Ureter (tissue), 1 donor: Measurements from ENCODE around the gene FUT7. TPM values are rescaled to one million over a fixed set of nuclear protein-coding genes. Genes with fewer than 3 reads are reported as not detected.

ENCODE experiments used
- DNase-seq: peaks from one replicate; pipeline ENCODE4 v3.0.0-alpha.2; 2020; ENCODE audit warnings: low spot score
- total RNA-seq: library from RNA; stranded (reverse); gene quantifications from one replicate; pipeline ENCODE4 v1.2.4, GENCODE V29; 2023
- donor health status: DM: yes; HTN: yes; CAD: no.

The FUT7 gene
- total RNA-seq, 1 donor from 2014 or later: not detected

DNA sequence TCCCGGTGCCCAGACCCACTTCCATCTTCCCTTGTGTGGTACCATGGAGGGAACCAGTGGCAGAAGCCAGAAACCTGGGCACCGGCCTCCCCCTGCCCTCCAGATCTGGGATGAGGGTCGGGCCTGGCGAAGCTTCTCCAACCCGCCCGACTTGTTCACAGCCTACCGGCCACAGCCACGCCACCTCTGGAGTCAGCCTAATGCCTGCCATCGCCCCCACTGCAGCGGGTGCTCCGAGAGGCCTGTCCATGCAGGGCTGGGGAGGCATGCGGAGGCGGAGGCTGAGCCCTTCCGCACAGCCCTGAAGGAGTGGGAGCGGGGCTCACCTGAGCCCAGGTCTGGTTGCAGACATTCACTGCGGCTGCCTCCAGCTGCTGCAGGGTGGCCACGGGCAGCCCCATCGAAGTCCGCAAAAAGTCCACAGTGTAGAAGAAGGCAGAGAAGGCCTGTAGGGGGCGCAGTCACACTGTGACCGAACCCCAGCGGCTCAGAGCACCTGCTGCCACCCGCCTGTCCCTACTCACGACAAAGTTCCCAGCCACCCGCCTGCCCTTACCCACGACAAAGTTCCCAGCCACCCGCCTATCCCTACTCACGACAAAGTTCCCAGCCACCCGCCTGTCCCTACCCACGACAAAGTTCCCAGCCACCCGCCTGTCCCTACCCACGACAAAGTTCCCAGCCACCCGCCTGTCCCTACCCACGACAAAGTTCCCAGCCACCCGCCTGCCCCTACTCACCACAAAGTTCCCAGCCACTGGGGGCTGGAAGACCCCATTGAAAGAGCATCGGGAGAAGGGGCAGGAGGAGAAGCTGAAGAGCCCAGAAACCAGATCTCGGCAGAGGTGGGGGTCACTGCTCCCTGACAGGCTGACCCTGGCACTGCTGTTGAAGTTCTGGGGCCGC, 17.9 kb upstream of the FUT7 start:
- no peak for DNase-seq

DNA sequence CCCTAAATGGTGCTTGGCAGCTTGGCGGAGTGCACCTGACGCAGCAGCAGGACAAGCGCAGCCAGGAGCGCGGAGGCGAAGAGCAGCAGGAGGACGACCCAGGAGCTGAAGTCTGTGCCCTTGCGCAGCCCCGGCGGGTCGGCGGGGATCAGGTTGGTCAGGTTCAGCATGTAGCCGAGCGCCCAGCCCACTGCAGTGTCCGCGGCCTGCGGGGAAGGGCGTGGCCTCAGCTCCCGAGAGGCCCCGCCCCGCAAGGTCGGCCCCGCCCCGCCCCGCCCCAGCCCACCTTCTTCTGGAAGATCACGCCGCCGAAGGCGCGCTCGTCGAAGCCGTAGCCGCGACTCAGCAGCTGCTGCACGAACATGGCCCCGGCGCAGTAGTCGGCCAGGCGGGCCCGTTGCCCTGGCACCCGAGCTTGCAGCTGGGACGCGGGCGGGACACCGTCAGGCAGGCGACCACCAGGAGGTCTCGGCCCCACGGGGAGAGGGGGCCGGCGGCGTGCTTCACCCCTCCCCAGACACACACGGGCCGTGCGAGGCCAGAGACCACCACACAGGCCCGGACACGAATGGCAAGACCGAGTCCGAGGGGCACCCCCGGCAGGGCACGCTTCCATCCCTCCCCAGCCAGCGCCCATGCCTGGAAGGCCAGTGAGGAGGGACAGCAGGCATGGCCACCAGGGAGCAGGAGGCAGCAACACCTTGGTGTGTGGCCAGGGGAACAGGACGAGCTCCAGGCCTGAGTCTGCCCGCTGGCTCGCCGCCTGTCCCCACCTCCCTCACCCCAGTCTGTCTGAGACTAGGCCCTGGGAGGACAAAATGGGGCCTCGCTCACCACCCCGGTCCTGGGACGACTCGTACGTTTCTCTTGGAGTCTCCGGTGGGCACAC, 17.0 kb upstream of the FUT7 start:
- DNase-seq: no peak

DNA sequence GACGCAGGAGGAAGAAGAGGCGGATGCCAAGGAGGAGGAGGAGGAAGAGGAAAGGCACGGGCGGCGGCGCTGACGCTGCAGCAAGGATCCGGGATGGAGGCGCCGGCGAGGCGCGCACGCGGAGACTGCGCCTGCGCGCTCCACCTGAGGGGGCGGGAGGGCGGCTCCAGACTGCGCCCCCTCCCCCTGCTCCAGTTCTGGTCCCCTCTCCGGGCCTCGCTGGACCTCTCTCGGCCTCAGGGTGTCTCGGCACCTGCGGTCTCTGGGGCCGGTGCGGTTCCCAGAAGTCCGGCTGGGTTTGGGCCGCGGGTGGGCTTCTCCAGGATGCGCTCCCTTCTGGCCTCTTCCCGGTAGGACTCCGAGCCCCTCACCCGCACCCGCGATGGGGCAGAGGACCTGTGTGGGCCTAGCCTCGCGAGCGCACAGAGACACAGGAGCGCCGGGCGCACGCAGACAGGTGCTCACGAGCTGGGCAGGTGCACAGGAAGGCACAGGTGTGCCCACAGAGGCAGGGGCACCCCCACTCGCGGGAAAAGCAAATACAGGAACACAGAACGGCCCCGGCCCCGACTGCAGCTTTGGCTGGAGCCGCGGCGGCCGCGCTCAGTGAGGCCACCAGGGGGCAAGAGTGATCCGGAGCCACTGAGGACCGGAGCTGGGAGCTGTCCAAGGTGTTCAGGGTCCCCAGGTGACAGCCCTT, 14.3 kb upstream of the FUT7 start, which contains the start of gene NPDC1:
NPDC1 (minus strand) TSS at position 90 of the 700 bp plus-strand sequence. CDS start 188 bp downstream, outside the sequence.
- DNase-seq: peak; percentile 83

GRCh38 chr9:137045294-137046087, 13.6 kb upstream of the FUT7 start:
- DNase-seq: no peak

GRCh38 chr9:137044502-137045177, 12.8 kb upstream of the FUT7 start:
- DNase-seq: no peak

DNA sequence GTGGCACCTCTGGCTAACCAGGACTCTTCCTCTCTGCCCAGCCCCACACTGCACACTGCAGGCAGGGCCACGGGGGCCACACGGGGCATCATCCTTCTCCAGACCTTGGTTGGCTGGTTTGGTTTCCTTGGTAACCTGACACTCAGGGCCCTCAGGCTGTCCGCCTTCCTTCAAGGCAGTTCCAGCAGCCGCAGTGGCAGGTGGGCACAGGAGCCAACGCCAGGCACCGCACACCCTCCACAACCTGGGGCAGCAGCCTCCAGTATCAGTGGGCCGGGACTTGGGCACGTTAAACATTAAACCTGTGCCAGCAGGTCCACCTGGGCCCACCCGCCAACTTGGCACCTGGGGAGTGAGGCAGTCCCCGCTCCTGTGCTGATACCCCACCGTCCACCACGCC, 12.1 kb upstream of the FUT7 start:
- no peak for DNase-seq

DNA sequence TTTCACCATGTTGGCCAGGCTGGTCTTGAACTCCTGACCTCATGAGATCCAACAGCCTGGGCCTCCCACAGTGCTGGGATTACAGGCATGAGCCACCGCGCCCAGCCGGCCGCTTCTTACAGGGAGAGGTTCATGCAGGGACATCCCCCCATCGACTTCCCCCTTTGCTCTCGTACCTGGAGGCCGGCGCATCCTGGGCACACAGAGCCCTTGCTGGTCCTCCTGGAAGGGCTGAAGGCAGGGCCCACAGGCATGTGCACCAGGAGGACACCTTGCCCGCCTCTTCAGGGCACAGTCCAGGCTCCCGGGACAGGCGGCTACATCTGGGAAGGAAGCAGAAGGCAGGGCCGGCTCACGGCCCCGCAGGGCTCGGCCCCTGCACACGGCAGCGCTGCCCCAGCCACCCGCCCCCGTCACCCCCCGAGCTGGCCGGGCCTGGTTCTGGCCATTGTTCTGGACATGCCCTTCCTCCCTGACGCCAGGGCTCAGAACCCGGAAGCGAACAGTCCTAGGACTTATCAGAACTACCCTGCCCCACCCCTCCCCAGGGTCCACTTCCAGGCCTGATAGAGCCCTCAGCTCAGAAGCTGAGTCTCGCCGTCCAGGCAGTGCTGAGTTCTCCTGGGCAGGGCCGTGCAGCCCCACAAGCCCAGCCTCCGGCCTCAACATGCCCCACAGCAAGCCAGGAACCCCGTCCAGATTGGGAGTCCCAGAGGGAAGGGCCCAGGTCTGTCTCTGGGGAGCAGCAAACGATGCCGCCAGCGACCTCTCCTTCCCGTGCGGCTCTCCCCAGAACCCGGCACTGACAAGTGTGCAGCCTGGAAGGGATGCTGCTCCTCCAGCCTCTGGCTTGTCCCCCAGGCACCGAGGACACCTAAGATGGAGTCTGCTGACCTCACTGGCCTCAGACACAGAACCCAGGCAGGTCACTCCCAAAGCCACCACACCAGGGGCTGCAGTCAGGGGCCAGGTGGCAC, 11.2 kb upstream of the FUT7 start:
- DNase-seq: no peak

DNA sequence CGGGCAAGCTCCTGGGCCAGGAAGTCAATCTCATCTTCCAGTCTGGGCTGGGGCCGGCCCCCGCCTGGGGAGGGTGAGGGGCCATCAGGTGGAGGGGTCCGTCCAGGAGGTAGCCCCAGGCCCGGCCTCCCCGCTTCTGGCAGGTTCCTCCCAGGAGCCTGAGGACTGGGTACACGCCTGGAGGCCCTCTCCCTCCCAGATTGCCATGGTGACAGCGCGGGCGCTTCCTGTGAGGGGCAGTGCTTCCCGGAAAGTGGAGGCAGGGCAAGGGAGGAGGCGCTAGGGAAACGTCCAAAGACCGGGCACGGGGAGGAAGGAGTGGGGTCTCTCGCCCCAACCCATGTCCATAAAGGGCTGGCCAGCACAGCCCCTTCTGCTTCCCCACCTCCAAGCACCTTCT, 9.2 kb upstream of the FUT7 start:
- no peak for DNase-seq

DNA sequence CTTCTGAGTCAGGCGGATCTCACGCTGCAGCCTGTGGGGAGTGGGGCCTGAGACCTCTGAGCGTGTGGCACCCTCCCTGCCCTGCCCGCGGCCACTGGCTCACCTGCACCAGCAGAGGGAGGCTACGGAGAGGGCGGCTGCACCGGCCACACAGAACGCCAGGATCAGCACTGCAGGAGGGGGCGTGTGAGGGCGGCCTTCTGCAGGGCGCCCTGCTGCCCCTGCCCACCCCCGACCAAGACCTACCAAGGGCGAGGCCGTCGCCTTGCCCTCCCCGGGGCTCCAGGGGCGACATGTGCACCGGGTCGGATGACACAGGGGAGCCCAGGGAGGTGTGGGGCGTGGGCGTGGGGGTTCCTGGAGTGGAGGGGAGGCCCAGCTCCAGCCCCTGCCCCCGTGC, 8.7 kb upstream of the FUT7 start:
- DNase-seq: no peak

GRCh38 chr9:137039611-137040366, 7.9 kb upstream of the FUT7 start:
- no peak for DNase-seq

DNA sequence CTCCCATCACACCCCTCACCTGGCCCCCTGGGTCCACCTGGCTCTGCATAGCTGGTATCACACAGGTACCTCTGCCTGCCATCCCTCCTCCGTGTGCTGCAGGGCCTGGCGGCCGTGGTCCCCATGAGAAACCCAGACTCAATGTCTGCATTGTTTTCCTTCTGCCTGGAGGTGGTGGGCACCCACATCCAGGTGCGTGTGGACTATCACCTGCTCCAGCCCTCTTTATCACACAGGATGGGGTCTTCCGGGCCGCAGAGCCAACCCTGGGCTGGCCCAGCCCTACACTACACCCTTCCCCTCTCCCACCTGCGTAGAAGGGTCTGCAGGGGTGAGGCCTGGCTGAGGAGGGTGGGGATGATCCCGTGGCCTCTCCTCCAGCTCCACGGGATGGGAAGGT, 7.0 kb upstream of the FUT7 start:
- DNase-seq: no peak

DNA sequence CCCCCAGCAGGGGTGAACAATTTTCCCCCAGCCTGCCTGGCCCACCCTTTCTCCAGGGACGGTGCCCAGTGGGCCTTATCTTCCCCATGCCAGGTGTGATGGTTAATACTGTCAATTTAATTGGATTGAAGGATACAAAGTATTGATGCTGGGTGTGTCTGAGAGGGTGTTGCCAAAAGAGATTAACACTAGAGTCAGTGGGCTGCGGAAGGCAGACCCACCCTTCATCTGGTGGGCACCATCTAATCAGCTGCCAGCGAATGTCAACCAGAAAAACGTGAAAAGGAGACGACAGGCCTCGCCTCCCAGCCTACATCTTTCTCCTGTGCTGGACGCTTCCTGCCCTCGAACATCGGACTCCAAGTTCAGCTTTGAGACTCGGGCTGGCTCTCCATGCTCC, 5.6 kb upstream of the FUT7 start:
- DNase-seq: no peak

DNA sequence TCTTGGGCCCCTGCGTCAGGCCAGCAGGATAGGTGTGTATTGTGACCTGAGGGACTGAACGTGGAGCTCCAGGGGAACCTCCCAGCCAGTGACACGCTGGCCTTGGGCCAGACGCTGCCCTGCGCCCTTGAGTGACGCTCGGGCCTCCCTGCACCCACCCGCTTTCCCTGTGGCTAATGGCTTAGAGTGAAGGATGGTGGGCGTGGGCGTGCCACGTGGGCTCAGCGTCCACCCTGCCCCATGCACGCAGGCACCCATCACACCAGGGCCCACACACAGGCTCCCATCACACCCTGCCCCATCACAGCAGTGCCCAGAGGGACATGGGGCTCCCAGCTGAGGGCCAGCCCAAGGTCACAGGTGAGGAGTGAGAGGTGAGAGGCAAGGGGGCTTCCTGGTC, 5.1 kb upstream of the FUT7 start:
- no peak for DNase-seq

- DNase-seq: no peak
These were observed 4.0 kb upstream of the FUT7 start for GRCh38 chr9:137035937-137036336.

- DNase-seq: no peak
These were observed 3.6 kb upstream of the FUT7 start for GRCh38 chr9:137035507-137035834.

GRCh38 chr9:137034709-137035506, 3.0 kb upstream of the FUT7 start:
- peak; percentile 86 for DNase-seq

- DNase-seq: no peak
These were observed 2.3 kb upstream of the FUT7 start for GRCh38 chr9:137034039-137034708.
